Effector CD4-positive, alpha-beta T cell (primary cell): Measurements from ENCODE around the gene MEGF10.
"Not testable (repeated sequence)": the region's sequence is repeated elsewhere in the genome, so short reads cannot be mapped to it uniquely, and the experiment has no call there.

Experiments
- DNase-seq: peaks from one replicate; pipeline ENCODE4 v3.0.0-alpha.2; 2020

The MEGF10 gene

GRCh38 chr5:127298656-127299055 lies 8.1 kb downstream of the MEGF10 start:
- no peak for DNase-seq

DNA sequence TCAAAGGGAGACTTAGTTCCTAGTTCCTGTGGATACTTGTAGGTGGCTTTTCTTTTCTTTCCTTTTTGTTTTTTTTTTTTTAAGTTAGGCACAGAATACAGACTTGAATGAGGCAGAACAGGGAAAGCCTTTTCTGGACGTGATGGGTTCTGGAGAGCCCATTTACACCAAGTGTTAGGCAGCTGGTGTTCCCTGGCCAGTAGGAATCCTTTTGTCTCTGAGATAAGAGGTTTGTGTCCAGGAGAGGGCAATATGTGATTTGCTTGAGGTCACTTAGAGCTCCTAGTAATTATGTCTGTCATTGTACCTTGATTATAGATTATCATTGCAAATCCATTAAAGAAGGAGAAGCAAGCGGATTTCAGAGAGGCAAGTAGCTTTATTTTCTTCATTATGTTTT lies 9.1 kb downstream of the MEGF10 start:
- DNase-seq: no peak

- DNase-seq: no peak
Measured at GRCh38 chr5:127302509-127302908, 11.9 kb downstream of the MEGF10 start.

- no peak for DNase-seq
Measured at GRCh38 chr5:127303404-127303803, 12.8 kb downstream of the MEGF10 start.

DNA sequence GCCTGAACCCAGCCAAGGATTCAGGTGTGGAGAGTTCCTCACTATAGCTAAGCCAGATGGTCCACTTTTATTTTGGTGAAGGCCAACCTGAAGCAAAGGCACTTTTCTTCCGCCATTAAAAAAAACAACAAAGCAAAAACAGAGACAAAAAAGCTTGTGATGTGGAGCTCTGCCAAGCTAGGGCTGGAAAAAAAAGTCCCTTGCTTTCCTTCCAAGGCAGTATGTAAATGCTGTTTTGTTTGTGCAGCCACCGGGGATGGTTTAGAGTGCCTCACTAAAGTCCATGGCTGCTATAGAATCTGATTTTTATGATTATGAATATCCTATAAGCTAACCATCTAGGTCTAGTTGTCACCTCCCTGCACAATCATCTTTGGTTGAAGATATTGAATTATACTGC lies 14.9 kb downstream of the MEGF10 start:
- no peak for DNase-seq

GRCh38 chr5:127306036-127306435 lies 15.4 kb downstream of the MEGF10 start:
- DNase-seq: no peak

- DNase-seq: no peak
Measured at GRCh38 chr5:127306647-127307046, 16.1 kb downstream of the MEGF10 start.

- DNase-seq: no peak
Measured at GRCh38 chr5:127307868-127308267, 17.3 kb downstream of the MEGF10 start.

DNA sequence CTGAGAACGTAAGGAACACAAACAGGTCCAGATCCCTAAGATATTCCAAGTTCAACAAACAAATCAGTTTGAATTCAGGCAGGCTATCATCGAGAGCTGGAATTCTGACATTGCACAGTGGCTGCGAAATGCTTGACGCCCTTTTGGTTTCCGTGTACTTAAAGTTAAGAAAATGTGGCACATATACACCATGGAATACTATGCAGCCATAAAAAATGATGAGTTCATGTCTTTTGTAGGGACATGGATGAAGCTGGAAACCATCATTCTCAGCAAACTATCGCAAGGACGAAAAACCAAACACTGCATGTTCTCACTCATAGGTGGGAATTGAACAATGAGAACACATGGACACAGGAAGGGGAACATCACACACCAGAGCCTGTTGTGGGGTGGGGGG lies 17.7 kb downstream of the MEGF10 start:
- DNase-seq: not testable (repeated sequence)

- no peak for DNase-seq
Measured at GRCh38 chr5:127308945-127309344, 18.3 kb downstream of the MEGF10 start.

- no peak for DNase-seq
Measured at GRCh38 chr5:127311349-127311748, 20.8 kb downstream of the MEGF10 start.

- DNase-seq: no peak
Measured at GRCh38 chr5:127311781-127312525, 21.4 kb downstream of the MEGF10 start.

DNA sequence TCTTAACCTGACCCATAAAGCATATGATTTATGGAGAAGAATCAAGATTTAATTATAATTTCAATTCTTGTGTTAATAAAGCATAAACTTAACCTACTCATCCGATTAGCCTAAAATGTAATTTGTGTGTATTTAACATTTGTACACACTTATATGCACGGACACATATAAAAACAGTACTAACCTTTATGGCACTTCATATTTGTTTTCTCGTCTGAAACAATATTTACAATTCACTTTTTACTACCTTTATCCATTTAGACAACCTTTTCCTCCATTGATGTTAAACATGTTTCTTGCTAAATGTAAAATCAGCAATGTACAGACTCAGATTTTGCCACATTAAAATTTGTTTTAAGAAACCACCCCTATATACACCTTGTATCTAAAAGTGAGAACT lies 22.8 kb downstream of the MEGF10 start:
- DNase-seq: no peak

DNA sequence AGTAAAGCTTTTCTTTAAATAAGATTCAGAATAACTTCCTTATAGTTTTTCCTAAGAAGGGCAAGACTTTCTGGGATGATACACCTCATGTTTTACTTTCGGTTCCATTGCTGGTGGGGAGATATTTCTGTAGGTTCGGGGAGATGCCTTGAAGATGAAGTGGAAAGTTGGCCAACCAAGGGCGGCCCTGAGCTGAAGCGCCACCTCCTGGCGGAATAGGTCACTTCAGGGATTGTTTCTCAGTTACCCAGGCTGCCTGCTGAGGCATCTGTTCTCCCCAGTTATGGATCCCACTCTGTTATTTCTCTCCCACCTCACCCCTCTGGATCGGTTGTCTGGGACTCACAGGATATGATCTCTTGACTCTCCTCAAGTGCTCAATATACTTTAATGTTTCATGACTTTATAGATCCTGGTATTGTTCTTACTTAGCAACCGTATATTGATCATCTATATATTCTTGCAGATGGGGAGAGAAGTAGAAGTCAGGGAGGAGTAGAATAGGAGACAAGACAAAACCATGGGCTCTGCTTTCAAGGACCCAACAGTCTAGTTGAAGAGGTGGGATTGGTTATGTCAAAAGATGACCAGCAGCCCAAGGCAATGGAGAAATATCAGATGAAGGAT lies 23.4 kb downstream of the MEGF10 start:
- peak; percentile 57 for DNase-seq

GRCh38 chr5:127316011-127316410 lies 25.4 kb downstream of the MEGF10 start:
- DNase-seq: no peak

DNA sequence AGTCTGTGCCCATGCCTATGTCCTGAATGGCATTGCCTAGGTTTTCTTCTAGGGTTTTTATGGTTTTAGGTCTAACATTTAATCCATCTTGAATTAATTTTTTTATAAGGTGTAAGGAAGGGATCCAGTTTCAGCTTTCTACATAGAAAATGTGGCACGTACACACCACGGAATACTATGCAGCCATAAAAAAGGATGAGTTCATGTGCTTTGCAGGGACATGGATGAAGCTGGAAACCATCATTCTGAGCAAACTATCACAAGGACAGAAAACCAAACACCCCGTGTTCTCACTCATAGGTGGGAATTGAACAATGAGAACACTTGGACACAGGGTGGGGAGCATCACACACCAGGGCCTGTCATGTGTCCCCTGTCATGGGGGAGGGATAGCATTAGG lies 26.8 kb downstream of the MEGF10 start:
- DNase-seq: not testable (repeated sequence)

DNA sequence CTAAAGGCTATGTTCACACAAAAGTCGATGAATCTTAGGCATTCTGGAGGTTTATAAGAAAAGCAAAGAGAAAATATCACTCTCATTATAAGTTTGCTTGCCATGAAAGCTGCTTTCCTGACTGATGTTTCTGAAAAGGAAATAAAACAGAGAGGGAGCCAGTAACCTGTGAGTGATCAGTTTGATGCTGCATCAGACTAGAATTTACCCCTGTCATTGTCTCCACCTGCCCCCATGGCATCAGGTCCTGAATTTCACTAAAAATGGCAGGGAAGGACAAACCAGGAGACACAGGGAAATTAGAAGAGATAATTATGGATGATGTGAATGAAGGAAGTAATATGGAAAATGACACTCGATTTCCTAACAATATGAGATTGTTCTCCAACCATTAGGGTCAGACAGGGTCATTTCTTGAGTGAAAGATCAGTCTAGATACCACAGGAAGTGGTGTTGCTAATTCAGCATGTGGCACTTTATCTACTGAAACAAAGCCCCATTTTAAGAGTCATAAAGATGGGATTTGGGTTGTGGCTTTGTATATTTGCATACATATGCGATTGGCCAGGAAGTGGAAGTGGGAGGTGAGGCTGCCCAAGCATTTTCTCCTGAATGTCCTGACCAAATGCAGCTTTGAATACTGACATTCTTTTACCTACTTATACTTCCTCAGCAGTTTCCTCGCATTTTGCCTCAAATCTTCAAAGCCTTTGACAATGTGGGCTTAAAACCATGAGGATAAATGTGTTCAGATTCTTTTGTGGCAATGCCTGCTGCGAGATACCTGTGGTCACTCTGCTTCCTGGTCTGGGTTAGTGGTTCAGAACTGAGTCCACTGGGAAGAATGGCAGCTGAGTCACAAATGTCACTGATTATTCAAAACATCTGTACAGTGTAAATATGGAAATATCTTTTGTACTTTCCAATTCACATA lies 29.7 kb downstream of the MEGF10 start:
- no peak for DNase-seq

- DNase-seq: no peak
Measured at GRCh38 chr5:127321465-127321864, 30.9 kb downstream of the MEGF10 start.

DNA sequence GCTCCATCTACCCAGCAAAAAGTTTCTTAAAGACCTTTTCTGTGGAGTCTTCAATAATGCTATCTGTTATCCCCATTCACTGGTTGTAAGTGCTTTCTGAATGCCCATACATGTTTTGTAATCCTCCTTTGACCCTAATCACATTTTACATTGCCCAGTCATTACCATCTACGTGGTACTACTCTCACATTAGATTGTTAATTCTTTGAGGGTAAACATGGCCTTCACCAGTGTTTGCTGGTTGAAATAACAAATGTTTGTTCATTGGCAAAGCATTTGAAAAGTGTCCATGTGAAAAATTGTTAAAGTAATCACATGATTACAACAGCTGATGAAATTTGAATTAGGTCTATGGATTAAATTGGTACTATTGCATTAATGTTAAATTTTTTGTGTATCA lies 31.8 kb downstream of the MEGF10 start:
- DNase-seq: no peak

- no peak for DNase-seq
Measured at GRCh38 chr5:127324756-127325155, 34.2 kb downstream of the MEGF10 start.

GRCh38 chr5:127326431-127326830 lies 35.8 kb downstream of the MEGF10 start:
- DNase-seq: no peak

DNA sequence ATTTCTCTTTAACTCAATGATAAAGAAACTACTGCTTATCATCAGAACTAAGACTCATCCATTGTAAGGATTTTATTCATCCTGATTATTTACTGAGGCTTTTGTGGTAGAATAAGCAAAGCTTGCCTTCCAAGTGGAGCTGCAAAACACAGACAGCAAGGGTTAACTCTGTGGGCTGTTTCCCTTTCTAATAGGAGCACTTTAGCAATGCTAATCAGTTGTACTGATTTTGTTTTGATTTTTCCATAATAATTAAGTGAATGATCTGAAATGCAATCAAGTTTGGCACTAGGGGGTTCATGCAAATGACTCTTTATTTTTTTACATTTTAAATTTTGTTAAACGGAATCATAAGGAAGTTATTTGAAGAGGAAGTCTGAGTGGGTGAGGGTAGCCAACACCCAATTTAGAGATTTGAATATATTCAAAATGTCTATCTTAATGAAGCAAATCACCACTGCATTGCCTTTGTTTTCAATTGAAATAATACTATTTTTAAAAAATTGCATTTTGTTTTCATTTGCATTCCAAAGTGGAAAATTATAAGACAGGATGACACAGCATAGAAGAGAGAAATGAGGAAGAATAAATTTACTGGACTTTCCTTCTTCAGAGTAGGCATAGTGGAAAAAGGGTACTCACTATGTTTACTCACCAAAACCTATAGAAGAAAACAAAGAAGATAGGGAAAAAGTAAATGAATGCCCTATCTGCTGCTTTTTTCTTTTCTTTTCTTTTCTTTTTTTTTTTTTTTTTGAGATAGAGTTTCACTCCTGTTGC lies 36.6 kb downstream of the MEGF10 start:
- no peak for DNase-seq

- DNase-seq: no peak
Measured at GRCh38 chr5:127330116-127330515, 39.5 kb downstream of the MEGF10 start.
